A549 (cell line): ENCODE measurements around the gene RYR3.

Experiments used
- CTCF ChIP-seq: fragments of >200 bp; sonication (Bioruptor Twin); formaldehyde crosslinking; IDR thresholded peaks from 3 replicates; pipeline ENCODE4 v1.5.1; 2016
- EP300 ChIP-seq, 2 experiments: fragments of >200 bp; sonication (Bioruptor Twin); formaldehyde crosslinking; IDR thresholded peaks; 2 replicates in 1 of 2; 3 replicates in 1 of 2; pipeline ENCODE4 v1.6.1; 2016 to 2017
- FOSL2 ChIP-seq, 2 experiments: fragments of 450-650 bp in 1 of 2; fragments of >200 bp in 1 of 2; sonication (Bioruptor Twin) in 1 of 2; formaldehyde crosslinking; IDR thresholded peaks; 2 replicates each; pipeline versions ENCODE4 v1.5.0 to v1.6.1; 2016 to 2020; ENCODE audit warnings: mild to moderate bottlenecking in 1 of 2, moderate library complexity in 1 of 2
- HOXA7 ChIP-seq: fragments of 250-450 bp; sonication (Bioruptor Pico); IDR thresholded peaks from 2 replicates; pipeline ENCODE4 v1.5.0; 2020; ENCODE audit warnings: mild to moderate bottlenecking, moderate library complexity
- MAX ChIP-seq: IDR thresholded peaks from 2 replicates; pipeline ENCODE4 v1.6.1; 2012
- NPAS2 ChIP-seq: fragments of 250-450 bp; sonication (Bioruptor Pico); IDR thresholded peaks from 2 replicates; pipeline ENCODE4 v1.8.0; 2022; ENCODE audit warnings: mild to moderate bottlenecking, moderate library complexity, borderline replicate concordance
- POLR2A ChIP-seq: IDR thresholded peaks from 2 replicates; pipeline ENCODE4 v1.6.1; 2012; ENCODE audit warnings: mild to moderate bottlenecking, low read length
- POLR2AphosphoS2 ChIP-seq: conservative IDR thresholded peaks from 2 replicates; pipeline ENCODE4 v1.6.1; 2012; ENCODE audit warnings: low read length, improper control_type of control experiment, inconsistent platforms
- RAD21 ChIP-seq, 2 experiments: fragments of >200 bp in 1 of 2; sonication (Bioruptor Twin) in 1 of 2; formaldehyde crosslinking in 1 of 2; IDR thresholded peaks in 1 of 2; conservative IDR thresholded peaks in 1 of 2; 2 replicates in 1 of 2; 3 replicates in 1 of 2; pipeline ENCODE4 v1.6.1; 2012 to 2018; ENCODE audit warnings: inconsistent platforms in 1 of 2
- SREBF2 ChIP-seq: fragments of 450-650 bp; IDR thresholded peaks from 2 replicates; pipeline ENCODE4 v1.6.1; 2014; ENCODE audit warnings: mild to moderate bottlenecking, moderate library complexity
- TF ChIP-seq, protein P1 (sequence below): fragments of >200 bp; sonication (Bioruptor Twin); formaldehyde crosslinking; IDR thresholded peaks from 3 replicates; pipeline ENCODE4 v1.6.1; 2016
- TF ChIP-seq, protein P2 (sequence below): fragments of 200-600 bp; sonication (generic); IDR thresholded peaks from 2 replicates; pipeline ENCODE4 v1.6.1; 2016; ENCODE audit warnings: antibody characterized with exemption, mild to moderate bottlenecking, moderate library complexity
- TF ChIP-seq, protein P3 (sequence below): IDR thresholded peaks from 2 replicates; pipeline ENCODE4 v1.6.1; 2012

- TF ChIP-seq POLR2A (no peak), POLR2AphosphoS2 (no peak), CTCF (no peak), RAD21 (conservative IDR thresholded peaks at IDR 0.05 in 1 of 2, IDR thresholded peaks at IDR 0.05 in 1 of 2) (no peak), EP300 (IDR thresholded peaks at IDR 0.05) (no peak), FOSL2 (IDR thresholded peaks at IDR 0.05) (no peak), FOSL2 (CRISPR knock-in tag; IDR thresholded peaks at IDR 0.05) (no peak), MAX (no peak), NPAS2 (CRISPR knock-in tag) (no peak), SREBF2 (no peak), HOXA7 (CRISPR knock-in tag) (no peak)
- TF ChIP-seq, protein P1, sequence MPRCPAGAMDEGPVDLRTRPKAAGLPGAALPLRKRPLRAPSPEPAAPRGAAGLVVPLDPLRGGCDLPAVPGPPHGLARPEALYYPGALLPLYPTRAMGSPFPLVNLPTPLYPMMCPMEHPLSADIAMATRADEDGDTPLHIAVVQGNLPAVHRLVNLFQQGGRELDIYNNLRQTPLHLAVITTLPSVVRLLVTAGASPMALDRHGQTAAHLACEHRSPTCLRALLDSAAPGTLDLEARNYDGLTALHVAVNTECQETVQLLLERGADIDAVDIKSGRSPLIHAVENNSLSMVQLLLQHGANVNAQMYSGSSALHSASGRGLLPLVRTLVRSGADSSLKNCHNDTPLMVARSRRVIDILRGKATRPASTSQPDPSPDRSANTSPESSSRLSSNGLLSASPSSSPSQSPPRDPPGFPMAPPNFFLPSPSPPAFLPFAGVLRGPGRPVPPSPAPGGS = no peak
- TF ChIP-seq, protein P2, sequence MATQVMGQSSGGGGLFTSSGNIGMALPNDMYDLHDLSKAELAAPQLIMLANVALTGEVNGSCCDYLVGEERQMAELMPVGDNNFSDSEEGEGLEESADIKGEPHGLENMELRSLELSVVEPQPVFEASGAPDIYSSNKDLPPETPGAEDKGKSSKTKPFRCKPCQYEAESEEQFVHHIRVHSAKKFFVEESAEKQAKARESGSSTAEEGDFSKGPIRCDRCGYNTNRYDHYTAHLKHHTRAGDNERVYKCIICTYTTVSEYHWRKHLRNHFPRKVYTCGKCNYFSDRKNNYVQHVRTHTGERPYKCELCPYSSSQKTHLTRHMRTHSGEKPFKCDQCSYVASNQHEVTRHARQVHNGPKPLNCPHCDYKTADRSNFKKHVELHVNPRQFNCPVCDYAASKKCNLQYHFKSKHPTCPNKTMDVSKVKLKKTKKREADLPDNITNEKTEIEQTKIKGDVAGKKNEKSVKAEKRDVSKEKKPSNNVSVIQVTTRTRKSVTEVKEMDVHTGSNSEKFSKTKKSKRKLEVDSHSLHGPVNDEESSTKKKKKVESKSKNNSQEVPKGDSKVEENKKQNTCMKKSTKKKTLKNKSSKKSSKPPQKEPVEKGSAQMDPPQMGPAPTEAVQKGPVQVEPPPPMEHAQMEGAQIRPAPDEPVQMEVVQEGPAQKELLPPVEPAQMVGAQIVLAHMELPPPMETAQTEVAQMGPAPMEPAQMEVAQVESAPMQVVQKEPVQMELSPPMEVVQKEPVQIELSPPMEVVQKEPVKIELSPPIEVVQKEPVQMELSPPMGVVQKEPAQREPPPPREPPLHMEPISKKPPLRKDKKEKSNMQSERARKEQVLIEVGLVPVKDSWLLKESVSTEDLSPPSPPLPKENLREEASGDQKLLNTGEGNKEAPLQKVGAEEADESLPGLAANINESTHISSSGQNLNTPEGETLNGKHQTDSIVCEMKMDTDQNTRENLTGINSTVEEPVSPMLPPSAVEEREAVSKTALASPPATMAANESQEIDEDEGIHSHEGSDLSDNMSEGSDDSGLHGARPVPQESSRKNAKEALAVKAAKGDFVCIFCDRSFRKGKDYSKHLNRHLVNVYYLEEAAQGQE = no peak
- TF ChIP-seq, protein P3, sequence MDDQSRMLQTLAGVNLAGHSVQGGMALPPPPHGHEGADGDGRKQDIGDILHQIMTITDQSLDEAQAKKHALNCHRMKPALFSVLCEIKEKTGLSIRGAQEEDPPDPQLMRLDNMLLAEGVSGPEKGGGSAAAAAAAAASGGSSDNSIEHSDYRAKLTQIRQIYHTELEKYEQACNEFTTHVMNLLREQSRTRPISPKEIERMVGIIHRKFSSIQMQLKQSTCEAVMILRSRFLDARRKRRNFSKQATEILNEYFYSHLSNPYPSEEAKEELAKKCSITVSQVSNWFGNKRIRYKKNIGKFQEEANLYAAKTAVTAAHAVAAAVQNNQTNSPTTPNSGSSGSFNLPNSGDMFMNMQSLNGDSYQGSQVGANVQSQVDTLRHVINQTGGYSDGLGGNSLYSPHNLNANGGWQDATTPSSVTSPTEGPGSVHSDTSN = no peak
Measured at GRCh38 chr15:33461671-33462070, 150.9 kb downstream of the RYR3 start.
